Dedifferentiated amniotic fluid mesenchymal stem cell (primary cell): ENCODE measurements around the gene FARP1.
A peak's percentile ranks its signal among the peaks of the same experiment; 100 is the strongest.

Experiments
- DNase-seq: peaks from one replicate; pipeline ENCODE4 v3.0.0-alpha.2; 2016; ENCODE audit errors: extremely low spot score

The FARP1 gene

GRCh38 chr13:98200211-98200878 lies 57.5 kb downstream of the FARP1 start:
- DNase-seq = no peak

GRCh38 chr13:98201189-98201588 lies 58.3 kb downstream of the FARP1 start:
- no peak for DNase-seq

- DNase-seq = no peak
These were observed 59.1 kb downstream of the FARP1 start for GRCh38 chr13:98201984-98202383.

GRCh38 chr13:98203646-98204326 lies 60.9 kb downstream of the FARP1 start:
- peak; percentile 39 for DNase-seq

GRCh38 chr13:98204546-98204945 lies 61.7 kb downstream of the FARP1 start:
- no peak for DNase-seq

GRCh38 chr13:98206946-98207345 lies 64.1 kb downstream of the FARP1 start:
- DNase-seq = peak; percentile 80

GRCh38 chr13:98207416-98207815 lies 64.5 kb downstream of the FARP1 start:
- DNase-seq = no peak

GRCh38 chr13:98208606-98209005 lies 65.7 kb downstream of the FARP1 start:
- no peak for DNase-seq

- DNase-seq = no peak
These were observed 69.9 kb downstream of the FARP1 start for GRCh38 chr13:98212763-98213162.

GRCh38 chr13:98213354-98213753 lies 70.5 kb downstream of the FARP1 start:
- DNase-seq = no peak

- DNase-seq = no peak
These were observed 71.2 kb downstream of the FARP1 start for GRCh38 chr13:98214008-98214643.

GRCh38 chr13:98214707-98215106 lies 71.8 kb downstream of the FARP1 start:
- DNase-seq = no peak

GRCh38 chr13:98215508-98215907 lies 72.6 kb downstream of the FARP1 start:
- DNase-seq = no peak

- DNase-seq = no peak
These were observed 73.3 kb downstream of the FARP1 start for GRCh38 chr13:98216135-98216565.

GRCh38 chr13:98216711-98217285 lies 73.9 kb downstream of the FARP1 start:
- no peak for DNase-seq

GRCh38 chr13:98217597-98217996 lies 74.7 kb downstream of the FARP1 start:
- DNase-seq = no peak

GRCh38 chr13:98219685-98220084 lies 76.8 kb downstream of the FARP1 start:
- no peak for DNase-seq

- DNase-seq = no peak
These were observed 77.4 kb downstream of the FARP1 start for GRCh38 chr13:98220271-98220791.

- no peak for DNase-seq
These were observed 78.3 kb downstream of the FARP1 start for GRCh38 chr13:98221234-98221633.

- DNase-seq = no peak
These were observed 79.2 kb downstream of the FARP1 start for GRCh38 chr13:98222081-98222554.

GRCh38 chr13:98222816-98223215 lies 79.9 kb downstream of the FARP1 start:
- no peak for DNase-seq

GRCh38 chr13:98223741-98224140 lies 80.8 kb downstream of the FARP1 start:
- no peak for DNase-seq
